C4-2B (cell line): Measurements from ENCODE around the gene DCHS1.

Experiments used
- ZFX ChIP-seq: fragments of 450-650 bp; IDR thresholded peaks from 2 replicates; pipeline ENCODE4 v1.6.1; 2017
- TF ChIP-seq, protein P1 (sequence below): fragments of 450-650 bp; conservative IDR thresholded peaks from 2 replicates; pipeline ENCODE4 v1.5.1; 2017; ENCODE audit warnings: mild to moderate bottlenecking

GRCh38 chr11:6653097-6653496, 2.5 kb downstream of the DCHS1 start:
- TF ChIP-seq, protein P1, sequence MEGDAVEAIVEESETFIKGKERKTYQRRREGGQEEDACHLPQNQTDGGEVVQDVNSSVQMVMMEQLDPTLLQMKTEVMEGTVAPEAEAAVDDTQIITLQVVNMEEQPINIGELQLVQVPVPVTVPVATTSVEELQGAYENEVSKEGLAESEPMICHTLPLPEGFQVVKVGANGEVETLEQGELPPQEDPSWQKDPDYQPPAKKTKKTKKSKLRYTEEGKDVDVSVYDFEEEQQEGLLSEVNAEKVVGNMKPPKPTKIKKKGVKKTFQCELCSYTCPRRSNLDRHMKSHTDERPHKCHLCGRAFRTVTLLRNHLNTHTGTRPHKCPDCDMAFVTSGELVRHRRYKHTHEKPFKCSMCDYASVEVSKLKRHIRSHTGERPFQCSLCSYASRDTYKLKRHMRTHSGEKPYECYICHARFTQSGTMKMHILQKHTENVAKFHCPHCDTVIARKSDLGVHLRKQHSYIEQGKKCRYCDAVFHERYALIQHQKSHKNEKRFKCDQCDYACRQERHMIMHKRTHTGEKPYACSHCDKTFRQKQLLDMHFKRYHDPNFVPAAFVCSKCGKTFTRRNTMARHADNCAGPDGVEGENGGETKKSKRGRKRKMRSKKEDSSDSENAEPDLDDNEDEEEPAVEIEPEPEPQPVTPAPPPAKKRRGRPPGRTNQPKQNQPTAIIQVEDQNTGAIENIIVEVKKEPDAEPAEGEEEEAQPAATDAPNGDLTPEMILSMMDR = no peak
- no peak for TF ChIP-seq ZFX
